Left renal cortex interstitium (tissue), 4 donors: ENCODE data around the gene MINAR1. TPM values are rescaled to one million over a fixed set of nuclear protein-coding genes. Genes with fewer than 3 reads are reported as not detected.

ENCODE experiments used
- DNase-seq, 4 donors: peaks; one replicate each; pipeline ENCODE4 v3.0.0-alpha.2; 2013; ENCODE audit warnings: low read depth in 4 of 4, low spot score in 2 of 4, missing footprints in 1 of 4
- polyA plus RNA-seq, 4 donors: library from polyadenylated mRNA; unstranded; fragments of 120-200 nt; gene quantifications; one replicate each; pipeline ENCODE4 v1.2.1, GENCODE V29; 2013; ENCODE audit not compliant: insufficient read length in 4 of 4

The MINAR1 gene
- polyA plus RNA-seq, 4 donors, result 0.83 to 1.3 (median 1.1) TPM

GRCh38 chr15:79463043-79463780 is 31.1 kb downstream of the MINAR1 start:
- no peak for DNase-seq

- DNase-seq, result no peak
Measured at GRCh38 chr15:79463781-79464270, 31.7 kb downstream of the MINAR1 start.

- DNase-seq, result no peak
Measured at GRCh38 chr15:79466488-79466887, 34.4 kb downstream of the MINAR1 start.

DNA sequence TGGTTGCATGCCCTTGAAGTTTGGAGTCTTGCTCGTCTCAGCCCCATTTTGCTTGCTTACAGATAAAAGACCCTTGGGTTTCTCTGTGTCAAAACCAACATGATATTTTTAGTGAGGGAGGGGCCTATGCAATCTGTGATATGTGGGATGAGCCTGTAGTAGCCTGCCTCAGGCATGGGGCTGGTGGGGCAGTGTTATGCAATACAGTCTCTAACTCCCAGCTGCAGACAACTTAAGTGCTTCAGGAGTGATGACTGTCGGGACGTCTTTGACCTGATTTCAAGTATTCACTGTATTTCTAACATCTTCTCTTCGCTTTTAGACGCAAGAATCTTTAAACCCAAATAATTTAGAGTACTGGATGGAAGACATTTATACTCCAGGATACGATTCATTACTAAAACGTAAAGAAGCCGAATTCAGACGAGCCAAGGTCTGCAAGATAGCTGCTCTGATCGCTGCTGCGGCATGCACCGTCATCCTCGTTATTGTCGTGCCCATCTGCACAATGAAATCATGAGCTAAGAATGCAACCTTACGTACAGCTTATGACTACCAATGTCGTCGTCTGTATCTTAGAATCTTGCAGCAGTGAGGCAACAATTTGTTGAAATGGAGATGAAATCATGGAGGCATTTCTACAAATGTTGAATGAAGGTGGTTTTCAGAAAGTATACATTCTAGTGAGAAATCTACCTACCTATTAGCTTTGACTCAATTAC is 35.9 kb downstream of the MINAR1 start:
- no peak for DNase-seq

DNA sequence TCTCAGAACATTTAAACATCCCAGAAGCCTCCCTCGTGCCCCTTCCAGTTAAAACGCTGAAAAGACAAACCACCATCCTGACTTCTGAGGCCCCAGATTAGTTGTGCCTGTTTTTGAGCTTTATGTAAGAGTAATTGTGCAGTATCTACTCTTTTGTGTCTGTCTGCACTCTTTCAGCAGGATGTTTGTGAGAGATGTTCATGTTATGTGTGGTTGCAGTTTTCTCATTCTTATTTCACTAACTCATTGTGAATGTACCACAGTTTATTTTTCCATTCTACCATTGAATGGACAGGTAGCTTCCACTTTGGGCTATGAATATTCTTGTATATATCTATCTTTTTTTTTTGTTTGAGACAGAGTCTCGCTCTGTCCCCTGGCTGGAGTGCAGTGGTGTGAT is 40.3 kb downstream of the MINAR1 start:
- DNase-seq, result no peak

- DNase-seq, result no peak
Measured at GRCh38 chr15:79474252-79474651, 42.1 kb downstream of the MINAR1 start.

DNA sequence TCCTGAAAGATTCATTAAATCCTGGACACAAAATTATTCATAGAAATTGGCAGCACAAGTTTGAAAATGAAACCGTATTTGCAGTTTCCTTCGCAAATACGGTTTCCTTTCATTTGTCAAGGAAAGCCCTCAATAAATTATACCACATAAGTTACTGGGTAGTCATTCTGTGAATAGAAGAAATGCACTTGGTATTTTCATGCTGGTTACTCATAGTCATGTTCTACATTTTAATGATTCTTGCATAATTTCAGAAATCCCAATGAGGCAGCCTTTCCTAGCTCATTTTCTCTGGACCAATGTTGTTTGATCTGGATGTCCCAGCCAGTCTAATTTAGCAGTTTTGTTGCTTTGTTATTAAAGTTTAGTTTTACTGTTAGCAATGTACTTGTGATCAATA is 43.2 kb downstream of the MINAR1 start:
- no peak for DNase-seq

DNA sequence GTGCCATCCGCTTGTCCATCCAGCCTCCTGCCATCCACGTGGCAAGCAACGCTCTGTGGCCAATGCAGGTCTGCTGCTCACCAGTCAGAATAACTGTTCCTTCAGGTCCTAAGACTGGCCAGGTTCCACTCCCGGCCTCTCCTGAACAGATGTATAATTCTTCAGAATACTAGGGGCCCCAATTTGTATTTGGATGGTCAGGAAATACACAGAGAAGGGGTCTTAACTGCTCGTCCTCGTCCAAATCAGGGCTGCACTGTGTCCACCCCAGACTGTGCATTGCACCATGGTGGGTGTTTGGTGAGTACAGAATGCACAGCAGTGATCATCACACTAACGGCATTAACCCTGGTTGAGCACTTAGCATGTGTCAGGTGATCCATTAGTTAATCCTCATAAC is 46.0 kb downstream of the MINAR1 start:
- DNase-seq, result no peak

GRCh38 chr15:79479616-79480015 is 47.5 kb downstream of the MINAR1 start:
- no peak for DNase-seq

DNA sequence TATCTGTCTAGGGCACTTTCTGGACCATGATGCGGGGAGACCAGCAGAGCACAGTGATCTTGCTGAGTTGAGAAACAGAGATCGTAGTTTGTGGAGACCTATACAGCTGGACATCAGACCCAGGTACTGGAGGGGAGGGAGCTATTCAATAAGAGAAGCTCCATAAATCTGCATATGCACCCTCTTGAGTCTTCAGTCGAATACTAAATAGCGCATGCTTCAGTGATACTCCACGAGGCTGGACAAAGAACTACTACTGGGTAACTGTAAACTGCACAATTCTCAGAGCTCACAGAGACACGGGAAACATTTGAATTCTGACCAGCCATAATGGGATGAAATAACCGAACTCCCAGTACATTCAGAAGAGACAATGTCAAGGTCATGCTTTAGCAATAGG is 49.7 kb downstream of the MINAR1 start:
- no peak for DNase-seq

Other genes with a start within 250 kb of the MINAR1 start
- gene ANKRD34C, start 149.6 kb upstream of the MINAR1 start, polyA plus RNA-seq, result under 1 TPM; 0.06 to 0.08 (median 0.07) TPM
- gene TMED3, start 121.2 kb upstream of the MINAR1 start, polyA plus RNA-seq, result 10 to 100 TPM; 56.5 to 72.3 (median 65.0) TPM